ENCODE data around the gene ANKH.
"Not testable (repeated sequence)": the region's sequence is repeated elsewhere in the genome, so short reads cannot be mapped to it uniquely, and the experiment has no call there.

Gene ANKH

DNA sequence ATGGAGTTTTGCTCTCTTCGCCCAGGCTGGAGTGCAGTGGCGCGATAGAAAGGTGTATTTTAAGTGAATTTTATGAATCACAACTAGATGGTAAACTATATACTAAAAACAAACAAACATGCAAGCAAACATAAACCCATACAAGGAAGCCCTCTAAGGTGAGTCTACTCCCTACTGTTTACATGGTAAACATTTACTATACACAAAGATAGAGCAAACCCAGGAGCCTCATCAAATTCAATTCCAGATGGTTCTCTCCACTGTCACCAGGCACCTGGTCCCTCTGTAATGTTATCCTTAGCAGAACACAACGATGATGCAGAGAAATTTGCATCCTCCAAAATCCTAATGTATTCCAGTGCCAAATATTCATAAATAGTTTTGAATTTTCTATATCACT is 17.9 kb downstream of the ANKH start:
- no peak for DNase-seq

DNA sequence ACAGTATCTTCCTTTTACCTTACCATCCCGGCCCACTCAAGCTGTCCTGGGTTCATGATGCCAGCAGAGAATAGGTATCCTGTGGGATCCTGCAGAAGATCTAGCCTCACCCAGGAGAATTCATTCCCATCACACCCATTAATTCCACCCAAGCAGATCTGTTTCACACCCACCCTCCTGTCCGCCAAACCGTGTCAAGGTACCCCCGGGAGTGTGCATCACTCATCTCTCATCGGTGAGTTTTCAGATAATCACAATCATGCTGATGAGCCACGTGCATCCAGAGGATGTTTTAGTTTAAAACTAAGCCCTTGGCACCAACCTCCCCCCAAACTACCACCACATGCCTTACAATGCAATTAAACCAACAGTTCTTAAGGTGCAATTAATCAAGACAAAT is 18.8 kb downstream of the ANKH start:
- no peak for DNase-seq

DNA sequence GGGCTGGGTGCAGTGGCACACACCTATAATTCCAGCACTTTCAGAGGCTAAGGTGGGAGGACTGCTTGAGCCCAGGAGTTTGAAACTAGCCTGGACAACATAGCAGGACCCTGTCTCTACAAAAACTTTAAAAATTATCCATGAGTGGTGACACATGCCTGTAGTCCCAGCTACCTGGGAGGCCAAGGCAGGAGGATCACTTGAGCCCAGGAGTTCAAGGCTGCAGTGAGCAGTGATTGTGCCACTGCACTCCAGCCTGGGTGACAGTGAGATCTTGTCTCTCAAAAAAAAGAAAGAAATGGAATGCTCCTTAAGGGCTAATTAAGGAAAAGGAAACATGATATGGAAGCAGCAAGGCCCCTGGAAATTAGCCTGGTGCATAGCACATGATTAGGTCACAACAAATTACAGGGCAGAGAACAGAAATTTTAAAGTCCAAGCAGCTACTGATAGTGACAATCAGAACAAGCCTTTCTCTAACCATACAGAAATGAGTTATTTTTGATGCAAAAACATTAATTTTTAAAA is 19.5 kb downstream of the ANKH start:
- DNase-seq = no peak

DNA sequence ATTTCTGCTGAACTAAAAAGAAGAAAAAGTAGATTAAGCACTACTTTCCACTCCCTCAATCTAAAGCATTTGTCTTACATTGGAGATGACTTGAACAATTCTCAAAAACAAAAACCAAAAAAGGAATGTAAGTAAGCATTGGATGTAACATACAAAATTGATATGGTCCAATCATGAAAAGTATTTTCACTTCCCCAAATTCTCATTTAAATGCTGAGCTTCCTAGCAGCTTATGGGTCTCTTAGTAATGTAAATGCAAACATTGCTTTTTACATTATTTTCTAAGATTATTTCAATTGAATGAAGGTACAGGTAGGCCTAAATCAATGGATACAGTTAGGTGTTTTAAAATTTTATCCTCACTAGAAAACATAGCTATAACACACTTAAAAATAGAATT is 20.0 kb downstream of the ANKH start:
- DNase-seq = no peak

DNA sequence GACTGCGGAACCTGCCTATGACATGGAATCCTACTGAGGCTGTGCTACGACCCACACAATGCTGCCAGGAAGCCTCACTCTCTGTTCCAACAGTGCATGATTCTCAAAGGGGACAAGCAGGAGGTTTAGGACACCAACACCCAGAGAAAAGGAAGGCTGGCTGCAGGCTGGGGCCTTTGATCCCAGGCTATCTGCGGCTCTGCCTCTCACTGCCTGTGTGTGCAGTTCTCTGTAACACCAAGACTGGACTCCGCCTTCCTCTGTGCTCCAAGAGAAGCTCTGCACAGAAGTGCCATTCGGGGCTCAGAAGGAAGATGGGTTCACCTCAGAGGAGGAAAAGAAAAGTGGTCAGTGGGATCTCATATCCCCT is 20.5 kb downstream of the ANKH start:
- DNase-seq = no peak

DNA sequence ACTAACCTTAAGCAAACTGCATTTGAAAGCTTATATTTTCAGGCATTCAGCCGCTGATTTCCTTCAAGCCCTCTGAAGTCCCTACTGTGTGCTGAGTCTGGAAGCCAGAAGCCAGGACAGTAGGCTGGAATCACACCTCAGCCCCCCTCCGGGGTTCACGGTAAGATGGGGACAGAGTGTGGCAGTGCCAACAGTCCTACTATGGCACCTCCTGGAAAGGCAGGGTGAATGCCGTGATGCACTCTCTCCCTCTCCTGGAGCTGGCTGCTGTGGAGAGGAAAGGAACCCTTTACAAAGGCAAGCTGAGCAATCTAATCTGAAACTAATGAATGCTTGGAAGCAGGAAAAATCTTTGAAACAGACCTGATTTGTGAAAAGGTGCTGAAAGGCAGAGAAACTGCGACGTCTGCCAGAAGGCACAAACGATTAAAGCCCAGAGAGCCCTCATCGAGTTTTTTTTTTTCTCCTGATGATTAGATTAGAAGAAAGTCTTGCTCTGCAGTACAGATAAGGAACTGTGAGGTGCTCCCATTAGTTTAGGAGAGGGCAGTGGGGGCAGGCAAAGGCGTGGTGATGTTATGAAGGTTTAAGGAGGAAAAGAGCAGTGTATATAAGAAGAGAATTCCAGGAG is 21.0 kb downstream of the ANKH start:
- DNase-seq = no peak

DNA sequence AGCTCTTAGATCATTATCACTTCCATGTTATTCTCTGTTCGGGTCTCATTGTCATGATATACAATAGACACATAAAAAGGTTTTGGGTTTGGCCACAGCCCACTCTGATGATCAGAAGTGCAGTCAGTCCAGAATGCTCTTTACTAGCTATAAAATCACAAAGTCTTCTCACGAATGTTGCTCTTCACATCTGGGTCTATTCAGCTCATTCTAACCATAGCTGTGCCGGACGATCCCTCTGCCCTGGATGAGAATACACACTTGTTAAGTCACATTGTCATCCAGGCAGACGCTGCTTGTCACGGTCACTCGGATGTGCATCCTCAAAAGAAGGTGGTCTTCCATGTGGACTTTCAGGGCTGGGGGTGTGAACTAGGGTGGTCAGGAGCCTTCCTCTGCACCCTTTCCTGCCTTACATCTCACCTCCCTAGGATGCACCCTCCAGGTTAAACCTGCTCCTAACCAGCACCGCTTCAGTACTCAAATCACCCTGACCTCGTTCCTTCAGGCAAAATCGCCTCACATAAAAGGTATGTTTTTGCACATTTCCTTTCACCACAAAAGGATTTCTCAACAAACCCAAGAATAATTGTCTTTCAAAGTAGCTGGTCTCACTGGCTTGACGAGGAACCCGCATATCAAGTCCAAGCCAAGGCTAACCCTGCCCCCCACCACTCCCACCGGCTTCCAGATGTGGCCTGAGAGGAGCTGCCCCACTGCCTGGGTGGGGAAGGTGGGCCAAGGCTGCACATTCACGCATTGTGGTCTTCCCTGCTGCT is 21.9 kb downstream of the ANKH start:
- DNase-seq = no peak

DNA sequence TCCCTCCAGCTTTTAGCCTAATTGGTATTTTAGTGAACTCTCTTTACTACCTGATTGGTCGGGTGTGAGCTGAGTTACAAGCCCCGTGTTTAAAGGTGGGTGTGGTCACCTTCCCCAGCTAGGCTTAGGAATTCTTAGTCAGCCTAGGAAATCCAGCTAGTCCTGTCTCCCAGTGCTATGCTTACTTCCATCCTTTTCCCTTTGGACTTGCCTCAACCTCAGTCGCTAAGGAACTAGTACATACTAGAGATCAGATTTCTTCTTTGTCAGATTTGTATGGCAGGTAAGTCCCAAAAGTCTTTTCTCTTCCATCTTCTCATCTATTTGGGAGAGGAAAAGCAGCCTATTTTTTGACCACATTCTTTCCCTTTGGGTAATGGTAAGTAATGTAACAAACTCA is 22.6 kb downstream of the ANKH start:
- not testable (repeated sequence) for DNase-seq

DNA sequence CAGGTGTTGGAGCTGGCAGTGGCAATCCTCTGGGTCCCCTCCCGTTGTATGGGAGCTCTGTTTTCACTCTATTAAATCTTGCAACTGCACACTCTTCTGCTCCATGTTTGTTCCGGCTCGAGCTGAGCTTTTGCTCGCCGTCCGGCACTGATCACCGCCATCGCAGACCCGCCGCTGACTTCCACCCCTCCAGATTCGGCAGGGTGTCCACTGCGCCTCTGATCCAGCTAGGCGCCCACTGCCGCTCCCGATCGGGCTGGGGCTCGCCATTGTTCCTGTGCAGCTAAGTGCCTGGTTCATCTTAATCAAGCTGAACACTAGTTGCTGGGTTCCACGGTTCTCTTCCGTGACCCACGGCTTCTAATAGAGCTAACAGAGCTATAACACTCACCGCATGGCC is 23.2 kb downstream of the ANKH start:
- DNase-seq = no peak

DNA sequence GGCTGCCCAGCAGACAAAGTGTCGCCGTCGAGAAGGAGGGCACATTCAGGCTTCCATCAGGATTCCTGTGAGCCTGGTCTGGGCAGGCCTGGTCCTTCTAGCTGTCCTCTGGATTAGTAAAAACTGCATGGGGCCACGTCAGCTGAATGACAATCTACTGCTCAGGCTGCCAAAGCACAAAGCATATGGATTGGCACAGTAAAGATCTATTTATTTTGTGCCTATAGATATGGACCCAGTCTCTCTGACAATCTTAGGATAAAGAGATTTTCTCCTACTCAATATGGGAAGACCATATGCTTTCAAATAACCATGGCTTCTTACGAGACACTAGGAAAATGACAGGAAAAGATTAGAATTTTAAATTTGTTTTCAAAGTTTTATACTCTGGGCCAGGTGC is 24.1 kb downstream of the ANKH start:
- no peak for DNase-seq

DNA sequence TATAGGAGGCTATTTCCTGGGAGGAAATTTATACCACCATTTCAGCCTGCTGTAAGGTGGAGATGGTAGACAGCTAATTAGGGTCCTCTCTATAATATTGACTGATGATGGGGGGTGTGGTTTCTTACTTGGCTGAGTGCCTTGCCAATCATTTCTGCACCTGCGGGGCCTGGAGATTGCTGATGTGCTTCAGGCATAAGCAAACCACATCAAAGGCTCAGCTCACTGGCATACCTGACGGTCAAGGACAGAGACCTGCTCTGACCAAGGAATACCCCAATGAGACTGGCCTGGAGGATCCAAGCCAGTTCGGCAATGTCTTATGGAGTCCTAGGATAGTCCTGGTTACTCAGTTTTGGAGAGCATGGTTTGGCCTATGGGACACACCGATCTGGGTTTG is 29.5 kb downstream of the ANKH start:
- no peak for DNase-seq

DNA sequence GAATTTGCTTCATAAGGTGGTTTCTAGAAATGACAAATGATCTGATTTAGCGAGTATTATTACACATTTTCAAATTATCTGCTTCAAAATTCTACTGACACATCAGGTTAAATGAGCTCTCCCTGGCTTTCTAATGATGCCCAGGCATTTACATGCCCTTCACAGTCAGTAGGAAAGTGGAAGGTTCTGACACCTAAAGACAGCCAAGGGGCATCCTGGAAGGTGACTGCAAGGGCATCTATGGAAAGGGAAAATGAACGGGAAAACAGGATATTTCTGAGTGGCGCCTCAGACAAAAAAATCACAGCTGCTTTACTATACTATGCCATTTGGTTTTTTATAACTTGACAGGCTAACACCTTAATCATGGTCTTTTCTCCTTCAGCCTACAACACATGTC is 31.0 kb downstream of the ANKH start:
- DNase-seq = no peak

DNA sequence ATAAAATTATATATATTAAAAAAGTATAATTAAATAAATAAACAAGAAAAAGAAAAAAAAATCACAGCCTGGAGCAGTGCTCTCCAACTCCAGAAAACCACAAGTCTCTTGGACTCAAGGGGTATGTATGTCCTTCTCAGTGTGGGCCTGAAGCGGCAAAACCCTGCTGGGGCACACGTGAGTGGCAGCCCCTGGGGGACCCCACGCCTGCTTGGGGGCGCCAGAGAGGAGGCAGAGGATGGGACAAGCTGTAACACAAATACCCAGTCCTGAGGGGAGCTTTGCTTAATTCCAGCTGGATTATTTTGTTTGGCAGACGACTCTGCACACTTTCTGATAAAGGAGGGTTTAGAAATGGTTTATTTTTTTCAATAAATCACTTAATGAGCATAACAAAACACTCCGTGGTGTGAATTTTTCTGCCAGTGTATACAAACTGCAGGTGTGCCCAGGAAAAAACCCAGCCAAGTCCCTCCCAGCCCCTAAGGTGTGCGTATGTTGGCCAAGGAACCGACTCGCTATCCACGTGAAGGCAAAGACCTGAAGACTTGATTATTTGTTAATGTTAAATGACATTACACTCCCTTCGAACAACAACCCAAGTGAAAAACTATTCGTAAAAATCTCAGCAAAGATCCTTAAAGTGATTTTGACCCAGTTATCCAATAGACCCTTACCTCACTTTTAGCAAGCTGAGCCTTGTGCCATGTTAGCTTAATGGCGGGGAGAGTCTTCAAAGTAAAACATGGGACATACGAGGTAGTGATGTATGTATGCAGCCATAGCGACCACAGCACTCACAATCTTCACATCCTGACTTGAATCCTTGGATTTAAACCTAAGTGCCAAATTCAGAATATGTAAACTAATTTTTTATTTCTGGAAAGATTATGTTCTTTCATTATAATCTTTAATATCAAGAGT is 32.9 kb downstream of the ANKH start:
- DNase-seq = no peak

DNA sequence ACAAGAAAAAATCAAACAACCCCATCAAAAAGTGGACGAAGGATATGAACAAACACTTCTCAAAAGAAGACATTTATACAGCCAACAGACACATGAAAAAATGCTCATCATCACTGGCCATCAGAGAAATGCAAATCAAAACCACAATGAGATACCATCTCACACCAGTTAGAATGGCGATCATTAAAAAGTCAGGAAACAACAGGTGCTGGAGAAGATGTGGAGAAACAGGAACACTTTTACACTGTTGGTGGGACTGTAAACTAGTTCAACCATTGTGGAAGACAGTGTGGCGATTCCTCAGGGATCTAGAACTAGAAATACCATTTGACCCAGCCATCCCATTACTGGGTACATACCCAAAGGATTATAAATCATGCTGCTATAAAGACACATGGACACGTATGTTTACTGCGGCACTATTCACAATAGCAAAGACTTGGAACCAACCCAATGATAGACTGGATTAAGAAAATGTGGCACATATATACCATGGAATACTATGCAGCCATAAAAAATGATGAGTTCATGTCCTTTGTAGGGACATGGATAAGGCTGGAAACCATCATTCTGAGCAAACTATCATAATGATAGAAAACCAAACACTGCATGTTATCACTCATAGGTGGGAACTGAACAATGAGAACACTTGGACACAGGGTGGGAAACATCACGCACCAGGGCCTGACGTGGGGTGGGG is 34.0 kb downstream of the ANKH start:
- DNase-seq = not testable (repeated sequence)

DNA sequence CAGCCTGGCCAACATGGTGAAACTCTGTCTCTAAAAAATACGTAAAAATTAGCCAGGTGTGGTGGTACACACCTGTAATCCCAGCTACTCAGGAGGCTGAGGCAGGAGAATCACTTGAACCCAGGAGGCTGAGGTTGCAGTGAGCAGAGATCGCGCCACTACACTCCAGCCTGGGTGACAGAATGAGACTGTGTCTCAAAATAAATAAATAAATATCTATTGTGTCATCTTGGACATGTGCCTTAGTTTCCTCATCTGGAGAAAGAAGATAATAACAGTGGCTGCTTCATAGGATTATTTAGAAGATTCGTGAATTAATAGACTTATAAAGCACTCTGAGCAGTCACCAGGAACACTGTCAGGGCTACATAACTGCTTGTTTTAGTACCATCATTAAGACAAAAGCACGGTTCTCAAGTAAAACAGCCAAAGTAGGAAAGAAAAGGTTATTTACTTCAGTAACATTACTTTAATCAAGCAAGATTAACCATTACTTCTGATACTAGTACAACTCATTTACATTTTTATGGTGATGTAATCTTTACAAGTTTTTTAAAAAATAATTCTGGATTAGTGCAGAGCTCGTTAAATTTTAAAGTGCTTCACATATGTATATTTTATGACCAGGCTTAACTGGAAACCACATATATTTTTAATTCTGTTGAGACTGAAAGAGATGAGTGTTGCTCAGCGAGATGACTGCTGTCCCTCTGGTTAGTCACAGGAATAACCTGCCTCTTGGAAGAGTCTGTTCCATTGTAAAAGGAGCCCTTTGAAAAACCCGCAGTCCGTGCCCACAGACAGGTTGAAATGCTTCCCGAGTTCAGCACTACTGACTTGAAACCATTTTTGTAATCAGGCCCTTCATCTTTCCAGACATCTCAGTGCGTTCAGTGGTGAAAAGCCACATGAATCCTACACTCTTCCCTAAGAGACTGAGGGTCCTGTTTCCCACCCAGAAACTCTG is 36.7 kb downstream of the ANKH start:
- no peak for DNase-seq

DNA sequence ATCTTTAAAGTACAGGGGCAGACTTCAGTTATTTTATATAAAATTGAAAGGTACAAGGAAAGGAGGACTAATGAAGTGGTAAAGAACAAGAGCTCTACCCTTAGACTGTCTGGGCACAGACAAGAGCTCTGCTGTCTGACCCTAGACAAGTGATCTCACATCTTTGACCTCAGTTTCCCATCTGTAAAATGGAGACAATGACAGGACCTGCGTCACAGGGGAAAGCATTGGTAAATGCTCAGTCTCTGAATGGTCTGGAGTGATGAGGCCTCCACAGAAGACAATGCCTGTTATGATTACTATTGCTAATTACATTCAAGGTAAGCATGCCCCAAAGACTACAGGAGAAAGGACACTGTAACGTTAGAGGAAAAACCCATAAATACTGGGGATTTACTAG is 37.5 kb downstream of the ANKH start:
- no peak for DNase-seq

DNA sequence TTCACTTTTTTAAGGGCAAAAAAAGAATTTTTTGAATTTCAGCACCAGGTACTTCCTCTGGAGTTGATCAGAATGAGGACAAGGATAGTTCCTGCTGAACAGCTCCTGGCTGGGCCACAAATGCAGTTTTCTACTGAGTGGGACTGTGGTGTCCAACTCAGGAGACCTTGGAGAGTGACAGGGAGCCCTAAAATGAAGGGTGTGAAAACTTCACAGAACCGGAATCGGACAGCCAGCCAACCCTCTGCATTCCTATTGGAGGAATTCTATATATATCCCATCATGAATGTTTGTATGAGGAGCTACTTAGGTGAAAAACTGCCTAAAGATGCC is 40.6 kb downstream of the ANKH start:
- DNase-seq = no peak

DNA sequence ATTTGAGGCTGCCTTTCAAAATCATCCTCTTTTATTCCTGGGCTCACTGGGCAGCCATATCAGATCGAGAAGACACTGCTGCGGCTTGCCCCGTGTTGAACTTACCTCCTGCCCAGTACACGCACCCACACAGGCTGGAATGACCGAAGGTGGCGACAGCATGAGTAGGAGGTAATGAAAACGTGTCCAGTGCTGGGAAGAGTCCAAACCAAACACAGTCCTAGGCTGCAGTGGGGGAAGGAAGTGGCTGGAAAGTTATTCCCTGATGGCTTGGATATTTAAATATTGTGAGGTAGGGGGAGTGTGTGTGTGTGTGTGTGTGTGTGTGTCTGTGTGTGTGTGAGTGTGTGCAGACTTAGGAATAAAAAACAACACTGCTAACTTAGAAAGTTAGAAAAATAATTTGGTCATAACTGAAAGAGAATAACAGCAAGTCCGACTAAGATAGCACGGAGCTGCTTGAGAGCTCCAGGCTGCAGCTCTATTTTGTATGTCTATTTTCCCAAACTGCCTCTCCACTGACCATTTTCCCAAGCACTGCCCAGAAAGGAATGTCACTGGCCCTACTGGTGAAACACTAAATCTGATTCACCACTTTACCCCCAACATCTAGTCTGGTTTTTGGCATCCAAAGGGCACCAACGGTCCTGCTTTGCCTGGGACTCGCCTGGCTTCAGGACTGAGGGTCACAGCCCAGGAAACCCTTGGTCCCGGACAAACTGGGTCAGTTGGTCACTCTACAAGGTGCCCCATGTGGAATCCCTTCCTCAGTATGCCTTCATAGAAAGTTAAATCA is 41.2 kb downstream of the ANKH start:
- DNase-seq = no peak

DNA sequence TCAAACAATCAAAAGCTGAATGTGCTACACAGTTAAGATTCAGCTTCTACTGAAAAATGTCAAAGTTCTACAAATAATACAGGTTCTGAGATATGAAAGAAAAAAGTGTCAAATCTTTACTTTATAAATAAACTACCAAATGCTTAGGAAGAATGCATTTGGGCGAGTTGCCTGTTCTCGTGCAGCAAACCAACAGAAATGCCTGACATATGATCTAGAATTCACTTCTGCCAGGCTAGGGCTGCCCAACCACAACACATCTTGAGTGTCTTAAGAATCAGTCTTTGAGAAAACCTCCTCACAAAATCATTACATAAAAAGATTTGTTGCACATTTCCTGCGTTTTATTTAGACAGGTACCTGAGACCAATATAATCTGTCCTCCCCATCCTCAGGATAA is 42.2 kb downstream of the ANKH start:
- no peak for DNase-seq

DNA sequence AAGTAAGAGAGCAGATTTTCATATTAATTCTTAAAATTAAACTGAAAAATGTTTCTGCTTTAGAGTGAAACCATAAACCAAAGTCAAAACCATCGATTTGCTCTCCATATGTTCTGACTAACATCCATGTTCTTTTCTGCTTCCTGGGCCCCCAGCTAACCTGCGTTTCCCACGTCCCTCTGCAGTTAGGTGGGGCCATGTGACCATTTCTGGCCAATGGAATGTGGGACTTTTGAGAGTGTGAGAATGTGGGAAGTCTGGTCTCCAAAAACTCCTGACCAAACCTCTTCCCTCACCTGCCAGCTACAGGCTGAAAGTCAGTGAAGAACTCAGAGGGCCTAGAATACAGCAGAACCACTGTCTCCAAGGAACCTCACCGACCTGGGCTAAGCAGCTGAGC is 44.9 kb downstream of the ANKH start:
- no peak for DNase-seq

DNA sequence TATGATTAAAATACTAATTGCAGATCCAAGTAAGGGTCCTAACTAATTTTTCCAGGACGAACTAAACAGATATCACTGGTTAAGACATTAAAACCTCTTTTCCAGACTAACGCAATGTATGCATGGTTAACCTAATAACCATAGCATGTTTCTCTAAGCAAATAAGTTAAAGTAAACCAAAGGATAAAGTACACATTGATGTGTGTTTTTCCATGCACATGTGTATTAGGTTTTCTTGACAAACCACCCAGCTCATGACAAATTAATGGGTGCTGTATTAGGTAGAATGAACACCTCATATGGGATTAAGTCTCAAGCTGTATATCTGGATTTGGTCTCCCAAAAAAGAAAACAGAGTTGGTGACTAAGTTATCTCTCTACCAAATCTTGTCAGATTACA is 45.6 kb downstream of the ANKH start:
- no peak for DNase-seq

Measured in DMS 273 treated with DMSO at 0.1 percent for 48 hours (cell line).